GM21529 (cell line): ENCODE results near the gene UBXN10.
"Not testable (repeated sequence)": the region's sequence is repeated elsewhere in the genome, so short reads cannot be mapped to it uniquely, and the experiment has no call there.

ENCODE experiments used
- ATAC-seq: cut with Tn5 transposase; IDR thresholded peaks from one replicate; pipeline ENCODE4 v1.9.1; 2021; ENCODE audit not compliant: unreplicated experiment

Gene UBXN10

DNA sequence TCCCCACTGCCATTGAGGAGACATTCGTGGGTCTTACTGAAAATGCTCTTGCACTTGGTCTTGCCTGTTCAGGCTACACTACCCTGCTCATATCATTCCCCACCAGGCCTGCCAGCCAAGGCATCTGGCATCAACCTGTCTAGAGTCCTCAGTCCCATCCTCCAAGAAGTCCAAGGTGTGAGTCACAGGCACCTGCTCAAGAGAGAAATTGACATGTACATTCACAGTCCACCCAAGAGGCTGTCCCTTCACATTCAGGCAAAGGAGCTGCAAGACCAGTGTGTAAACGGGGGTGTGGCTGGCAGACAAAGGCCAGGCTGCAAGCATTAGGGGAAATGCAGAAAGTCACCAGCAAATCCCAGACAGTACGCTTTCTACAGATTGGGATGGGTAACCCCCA is 13.5 kb downstream of the UBXN10 start:
- ATAC-seq: no peak

DNA sequence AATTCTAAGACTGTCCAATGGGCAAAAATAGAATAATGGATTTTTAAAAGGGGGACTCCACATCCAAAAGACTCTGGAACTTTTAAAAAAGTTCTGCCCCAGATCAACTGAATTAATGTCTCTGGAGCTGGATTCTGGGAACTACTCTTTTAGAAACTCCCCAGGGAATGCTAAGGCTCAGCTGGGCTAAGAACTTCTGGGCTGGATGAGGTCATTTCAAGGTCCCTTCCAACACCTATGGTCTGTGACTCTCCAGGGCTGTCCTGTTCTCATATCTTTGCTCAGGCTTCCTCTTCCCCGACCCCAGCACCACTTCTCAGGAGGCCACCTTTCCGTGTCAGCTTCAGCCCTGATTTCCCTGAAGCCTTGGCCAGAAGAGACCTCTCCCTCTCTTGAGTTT is 13.9 kb downstream of the UBXN10 start:
- ATAC-seq: no peak

DNA sequence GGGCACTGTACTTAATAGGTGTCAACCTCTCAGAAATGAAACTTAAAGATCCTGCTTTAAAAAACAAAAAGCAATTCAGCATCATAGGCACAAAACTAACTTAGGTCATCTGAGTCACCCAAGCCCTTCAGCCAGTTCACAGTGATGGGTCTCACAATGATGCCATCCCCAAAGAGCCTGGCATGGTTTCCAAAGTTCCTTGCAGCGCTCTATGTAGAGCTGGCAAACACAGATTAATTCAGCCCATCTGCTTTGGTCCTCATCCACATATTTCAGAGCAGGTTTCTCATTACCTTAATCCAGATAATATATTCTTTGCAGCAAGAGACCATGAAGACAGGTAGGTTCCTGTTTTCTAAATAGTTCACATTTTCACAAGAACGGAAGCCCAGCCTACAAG is 15.1 kb downstream of the UBXN10 start:
- no peak for ATAC-seq

DNA sequence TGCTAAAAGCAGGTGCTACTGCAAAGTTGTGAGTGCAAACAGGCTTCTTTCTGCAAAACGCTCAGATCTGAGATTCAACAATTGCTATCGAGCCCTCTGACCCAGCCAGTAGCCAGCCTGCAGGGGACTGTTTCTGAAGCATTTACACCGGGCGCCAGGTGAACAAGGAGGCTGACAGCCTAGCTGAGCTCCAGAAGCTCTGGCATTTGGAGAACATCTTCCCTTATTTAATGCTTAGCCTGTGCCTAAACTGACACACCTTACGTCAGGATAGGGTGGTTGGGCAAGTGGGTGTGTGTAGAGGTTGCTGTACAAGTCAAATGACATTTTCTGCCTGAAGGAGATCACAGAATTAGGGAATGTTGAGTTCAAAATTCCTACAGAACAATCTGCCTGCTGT is 16.3 kb downstream of the UBXN10 start:
- ATAC-seq: no peak

DNA sequence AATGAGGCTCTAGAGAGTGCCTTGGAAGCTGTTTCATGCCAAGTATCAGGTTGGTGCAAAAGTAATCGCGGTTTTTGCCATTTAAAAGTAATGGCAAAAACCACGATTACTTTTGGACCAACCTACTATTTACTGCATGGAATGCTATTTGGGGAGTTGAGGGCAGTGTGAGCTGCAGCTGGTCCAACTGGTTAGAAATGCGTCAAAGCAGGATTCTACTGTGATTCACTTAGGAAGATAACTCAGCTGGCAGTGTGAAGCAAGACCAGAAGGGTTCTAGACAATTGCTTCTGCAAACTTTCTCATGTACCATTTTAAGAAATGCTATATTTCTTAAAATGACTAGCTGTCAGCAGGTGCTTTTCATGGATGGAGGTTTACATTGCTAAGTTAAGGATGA is 21.6 kb downstream of the UBXN10 start:
- no peak for ATAC-seq

DNA sequence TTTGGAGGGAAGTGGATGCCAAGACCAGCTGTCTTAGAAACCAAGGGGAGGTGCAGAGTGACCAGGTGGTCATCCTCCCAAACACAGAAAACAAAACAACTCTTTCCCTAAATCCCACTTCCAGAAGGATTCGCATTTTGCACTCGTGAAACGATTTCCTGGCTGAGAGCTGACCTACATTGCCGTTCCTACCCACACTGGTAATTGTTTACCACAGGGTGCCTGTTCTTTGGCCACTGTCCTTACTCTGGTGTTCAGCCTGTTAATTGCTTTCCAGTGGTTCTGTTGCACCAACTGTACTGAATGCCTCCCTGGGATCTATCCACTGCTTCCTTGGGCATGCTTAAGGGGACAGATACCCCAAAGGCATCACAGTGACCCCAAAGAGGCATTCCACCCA is 23.6 kb downstream of the UBXN10 start:
- ATAC-seq: no peak

DNA sequence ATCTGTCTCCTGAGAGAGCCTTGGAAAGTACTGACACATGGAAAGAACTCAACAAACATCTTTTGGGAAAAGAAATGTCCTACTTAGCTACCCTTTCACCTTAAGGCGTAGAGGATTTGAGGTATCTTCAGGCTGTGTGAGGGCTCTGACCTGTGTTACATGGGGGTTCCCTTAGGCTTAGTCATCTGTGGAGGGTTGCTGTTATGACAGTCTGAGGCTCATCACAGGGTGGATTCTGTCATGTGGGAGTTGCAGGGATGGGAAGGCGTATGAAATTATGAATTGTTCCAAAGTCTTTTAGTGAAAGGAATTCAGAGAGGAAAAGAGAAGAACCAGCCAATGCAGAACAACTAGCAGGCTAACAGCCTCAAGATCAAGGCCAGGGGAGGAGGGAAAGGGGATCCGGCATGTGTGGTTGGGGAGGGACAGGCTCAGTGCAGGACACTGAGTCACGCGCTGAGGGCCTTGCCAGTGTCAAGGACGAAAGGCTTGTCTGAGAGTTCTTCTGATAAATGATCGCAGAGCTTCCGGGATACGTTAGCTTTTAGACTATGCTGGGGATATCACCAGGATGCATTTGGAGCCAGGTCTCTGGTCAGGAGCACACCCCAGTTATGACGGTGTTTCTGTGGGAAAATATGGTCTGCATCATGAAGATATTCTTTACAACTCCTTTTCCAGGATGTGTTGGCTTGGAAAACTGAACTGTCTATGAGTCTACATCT is 25.0 kb downstream of the UBXN10 start:
- no peak for ATAC-seq

DNA sequence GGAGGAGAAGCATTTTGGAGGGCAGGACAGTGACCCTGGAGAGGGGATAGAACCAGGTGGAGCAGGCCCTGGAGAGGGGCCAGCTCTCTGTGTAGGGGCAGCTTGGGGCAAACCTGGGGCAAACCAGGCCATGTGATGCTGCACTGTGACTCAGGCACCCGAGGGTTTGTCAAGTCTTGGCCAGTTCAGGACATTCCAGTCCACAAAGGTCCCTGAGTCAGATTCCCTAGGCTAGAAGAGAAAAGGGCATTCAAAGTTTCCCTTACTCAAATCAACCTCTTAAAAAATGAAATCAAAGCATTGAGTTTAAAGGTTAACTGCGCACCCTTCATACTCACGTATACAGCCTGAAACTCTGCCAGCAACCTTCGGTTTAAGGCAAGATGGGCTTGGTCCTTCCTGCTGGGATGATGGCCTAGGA is 25.6 kb downstream of the UBXN10 start:
- no peak for ATAC-seq

DNA sequence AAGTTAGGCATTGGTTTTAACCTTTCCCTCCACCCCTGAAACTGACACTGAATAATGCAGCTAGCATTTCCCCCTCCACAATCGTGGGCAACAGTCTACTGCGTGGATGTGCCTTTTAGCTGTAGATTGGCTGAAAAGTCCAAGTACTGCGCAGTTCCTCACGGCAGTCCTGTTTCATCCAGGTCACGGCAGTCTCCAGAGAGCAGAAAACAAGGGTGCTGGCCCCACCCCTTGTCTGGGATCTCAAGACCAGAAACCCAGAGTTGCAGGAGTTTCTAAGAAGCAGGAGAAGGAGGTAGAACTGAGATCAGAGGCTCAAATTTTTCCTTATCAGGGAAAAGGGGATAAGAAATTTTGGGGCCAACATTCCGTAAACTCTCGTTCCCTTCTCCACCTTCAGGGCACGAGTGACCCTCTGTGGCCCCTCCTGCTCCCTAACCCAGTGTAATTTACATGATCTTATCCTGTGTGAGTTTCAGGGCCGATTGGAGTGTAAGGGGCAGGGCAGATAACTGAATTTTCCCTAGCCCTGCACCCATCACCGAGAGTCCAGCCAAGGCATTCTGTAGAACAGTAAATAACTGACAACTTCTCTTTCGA is 26.3 kb downstream of the UBXN10 start:
- ATAC-seq: no peak

DNA sequence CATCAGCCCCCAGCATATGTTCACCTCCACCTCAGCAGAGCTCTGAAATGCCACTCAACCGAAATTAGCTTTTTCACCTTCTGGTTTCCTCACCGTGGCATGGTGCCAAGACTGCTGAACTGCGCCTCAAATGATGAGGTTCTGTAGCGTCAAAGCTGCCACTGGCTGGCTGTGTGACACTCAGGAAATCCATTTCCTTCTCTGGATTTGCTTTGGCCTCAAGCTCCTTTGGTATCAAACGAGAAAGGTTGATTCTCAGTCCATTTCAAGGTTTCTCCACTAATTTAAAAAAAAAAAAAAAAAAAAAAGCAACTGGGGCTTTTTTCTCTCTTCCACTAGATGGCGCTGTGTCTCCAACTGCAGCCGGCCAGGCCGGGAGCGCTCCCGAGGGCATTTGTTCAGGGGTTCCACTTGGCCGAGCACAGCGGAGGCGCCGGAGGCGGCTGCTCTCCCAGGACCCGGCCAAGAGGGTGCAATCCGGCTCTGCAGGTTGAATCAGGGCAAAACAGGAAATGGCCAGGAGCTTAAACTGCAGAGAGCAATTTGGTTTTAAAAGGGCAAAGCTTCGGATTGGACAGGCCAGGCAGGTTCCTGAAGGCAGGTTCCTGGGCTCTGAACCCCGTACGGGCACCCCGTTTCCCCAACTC is 26.9 kb downstream of the UBXN10 start:
- no peak for ATAC-seq

DNA sequence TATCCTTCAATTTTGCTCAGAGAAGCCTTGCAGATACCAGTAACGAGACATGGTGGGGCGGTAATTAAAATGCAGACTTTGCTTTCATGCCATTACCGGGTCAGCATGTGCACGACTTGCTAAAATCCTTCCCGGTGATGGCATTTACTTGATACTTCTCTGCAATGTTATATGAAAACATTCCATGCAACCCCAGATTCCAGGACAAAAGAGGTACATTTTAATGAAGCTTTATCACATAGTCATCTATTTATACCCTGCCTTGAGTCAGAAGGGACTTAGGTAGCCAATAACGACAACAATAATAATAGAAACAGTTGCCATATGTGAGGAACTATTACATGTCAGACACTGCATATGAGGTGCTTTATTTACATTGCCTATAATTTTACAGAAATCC is 29.8 kb downstream of the UBXN10 start:
- no peak for ATAC-seq

DNA sequence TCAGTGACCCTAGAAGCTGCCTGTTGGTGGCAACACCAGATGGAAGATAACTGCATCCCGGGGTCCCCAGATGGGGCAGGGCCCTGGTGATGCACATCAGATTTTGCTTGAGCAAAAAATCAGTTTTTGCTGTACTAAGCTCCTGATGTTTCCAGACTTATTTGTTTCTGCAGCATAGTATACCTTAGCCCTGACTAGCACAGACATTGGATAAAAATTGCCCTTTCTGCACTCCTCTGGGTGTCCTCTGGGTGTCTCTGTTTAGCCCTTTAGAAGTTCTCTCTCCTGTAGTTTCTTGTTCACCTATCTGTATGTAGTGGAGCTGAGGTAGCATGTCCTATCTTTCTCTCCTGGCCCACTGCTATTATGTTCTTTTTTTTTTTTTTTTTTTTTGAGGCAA is 30.7 kb downstream of the UBXN10 start:
- ATAC-seq: peak; percentile 40

DNA sequence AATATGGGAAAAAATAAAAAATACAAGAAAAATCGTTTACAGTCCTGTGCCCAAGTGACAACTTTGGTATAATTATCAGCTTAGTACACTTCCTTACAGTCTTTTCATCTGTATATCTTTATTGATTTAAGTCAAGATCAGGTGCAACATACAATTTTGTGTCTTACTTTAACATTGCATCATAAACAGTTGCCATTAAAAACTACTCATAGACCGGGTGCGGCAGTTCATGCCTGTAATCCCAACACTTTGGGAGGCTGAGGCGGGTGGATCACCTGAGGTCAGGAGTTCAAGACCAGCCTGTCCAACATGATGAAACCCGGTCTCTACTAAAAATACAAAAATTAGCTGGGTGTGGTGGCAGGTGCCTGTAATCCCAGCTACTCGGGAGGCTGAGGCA is 33.2 kb downstream of the UBXN10 start:
- not testable (repeated sequence) for ATAC-seq

DNA sequence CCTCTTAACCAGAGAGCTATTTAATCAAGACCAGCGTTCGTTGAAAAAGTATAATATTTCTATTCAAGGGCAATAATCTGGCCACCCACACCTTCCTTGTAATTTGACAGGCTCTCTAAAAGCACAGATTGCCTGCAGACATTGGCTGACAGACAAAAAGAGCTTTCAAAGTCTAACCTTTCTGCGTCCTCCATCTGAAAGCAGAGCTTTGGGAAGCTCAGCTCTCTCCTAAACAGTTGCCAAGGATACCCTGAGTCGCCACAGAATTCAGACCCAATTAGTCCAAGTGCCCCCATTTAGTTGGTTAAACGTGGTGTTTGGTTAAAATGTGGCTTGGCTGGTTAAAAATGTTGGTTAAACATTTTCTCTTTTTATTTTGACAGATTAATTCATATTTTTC is 34.1 kb downstream of the UBXN10 start:
- no peak for ATAC-seq

DNA sequence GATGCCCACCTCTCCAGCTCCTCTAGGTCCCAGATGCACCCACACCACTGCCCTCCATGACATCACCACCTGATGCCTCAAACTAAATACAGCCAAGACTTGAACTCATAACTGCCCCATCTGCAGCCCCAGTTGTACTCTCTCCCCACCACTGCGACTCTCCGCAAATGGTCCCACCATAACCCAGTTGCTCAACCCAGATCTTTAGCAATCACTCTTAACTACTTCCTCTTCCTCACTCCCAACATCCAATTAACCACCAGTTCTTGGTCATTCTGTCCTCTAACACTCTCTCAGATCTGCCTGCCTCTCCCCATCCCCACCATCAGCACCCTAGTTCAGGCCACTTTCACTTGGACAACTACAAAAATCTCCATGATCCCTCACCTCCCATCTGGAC is 37.2 kb downstream of the UBXN10 start:
- ATAC-seq: no peak

DNA sequence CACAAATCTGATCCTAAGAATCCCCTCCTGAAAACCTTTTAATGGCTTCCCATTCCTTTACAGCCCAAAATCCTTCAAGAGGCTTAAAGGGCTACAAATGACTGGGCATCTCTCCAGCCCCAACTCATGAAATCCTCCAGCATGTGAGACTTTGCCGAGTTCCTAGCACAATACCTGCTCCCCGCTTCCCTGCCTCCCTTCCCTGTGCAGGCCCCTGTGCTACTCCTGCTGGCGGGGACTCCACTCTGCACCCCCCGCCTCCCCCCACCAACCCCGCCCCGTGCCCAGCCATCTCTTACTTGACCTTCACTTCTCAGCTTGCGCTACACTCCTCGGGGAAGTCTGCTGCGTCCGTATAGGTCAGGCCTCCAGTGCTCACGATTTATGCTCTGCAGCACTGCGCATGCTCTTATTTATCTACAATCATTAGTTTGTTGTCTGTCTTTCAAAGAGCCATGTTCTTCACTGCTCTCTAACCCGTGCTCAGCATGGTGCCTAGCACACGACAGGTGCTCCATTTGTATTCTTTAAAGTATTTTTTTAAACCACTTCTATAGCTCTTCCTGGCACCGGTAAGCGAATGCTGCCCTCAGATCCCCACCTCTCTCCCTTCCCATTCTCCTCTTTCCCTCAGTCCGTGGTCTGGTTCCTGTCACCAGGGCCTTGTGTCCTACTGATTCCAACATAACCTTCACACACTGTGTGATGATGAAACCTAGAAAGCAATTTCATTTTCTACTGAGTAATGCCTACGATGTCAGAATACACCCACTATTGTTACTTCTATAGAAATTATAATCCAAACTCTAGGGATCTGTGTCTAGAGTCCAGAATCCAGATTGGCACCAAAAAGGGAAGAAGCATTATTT is 37.9 kb downstream of the UBXN10 start:
- ATAC-seq: no peak

DNA sequence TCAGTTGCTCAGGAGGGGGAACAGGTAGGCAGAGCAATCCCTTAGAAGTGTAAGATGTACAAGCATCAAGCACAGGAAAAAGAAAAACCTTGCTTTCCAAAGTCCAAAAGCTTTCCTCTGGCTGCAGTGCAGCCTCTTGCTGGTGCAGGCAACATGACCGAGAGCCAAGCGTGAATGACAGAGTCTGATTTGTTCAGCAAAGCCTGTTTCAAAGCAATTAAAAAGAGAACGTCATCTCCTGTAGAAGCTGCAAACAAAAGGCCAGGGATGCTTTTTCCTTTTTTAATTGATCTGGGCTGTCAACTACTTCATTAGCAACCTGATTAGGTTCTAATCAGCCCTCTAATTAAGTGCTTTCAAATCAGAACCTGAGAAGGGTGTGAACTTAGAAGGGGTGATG is 38.6 kb downstream of the UBXN10 start:
- no peak for ATAC-seq

DNA sequence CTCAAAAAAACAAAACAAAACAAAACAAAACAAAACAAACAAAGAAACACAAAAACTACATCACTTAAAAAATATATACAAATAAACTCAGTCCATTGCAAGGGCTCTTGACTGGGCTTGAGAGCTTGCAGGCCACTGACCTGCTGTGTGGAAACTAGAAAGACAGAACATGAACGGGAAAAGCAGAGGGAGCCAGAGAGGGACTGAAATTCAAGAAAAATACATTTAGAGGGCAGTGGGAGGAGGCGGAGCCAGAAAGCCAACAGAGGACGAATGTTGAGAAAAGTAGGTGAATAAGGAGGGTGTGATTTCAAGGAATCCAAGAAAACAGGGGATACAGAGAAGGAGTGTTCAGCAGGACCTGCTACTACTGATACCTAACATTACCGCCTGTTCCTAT is 41.8 kb downstream of the UBXN10 start:
- no peak for ATAC-seq

DNA sequence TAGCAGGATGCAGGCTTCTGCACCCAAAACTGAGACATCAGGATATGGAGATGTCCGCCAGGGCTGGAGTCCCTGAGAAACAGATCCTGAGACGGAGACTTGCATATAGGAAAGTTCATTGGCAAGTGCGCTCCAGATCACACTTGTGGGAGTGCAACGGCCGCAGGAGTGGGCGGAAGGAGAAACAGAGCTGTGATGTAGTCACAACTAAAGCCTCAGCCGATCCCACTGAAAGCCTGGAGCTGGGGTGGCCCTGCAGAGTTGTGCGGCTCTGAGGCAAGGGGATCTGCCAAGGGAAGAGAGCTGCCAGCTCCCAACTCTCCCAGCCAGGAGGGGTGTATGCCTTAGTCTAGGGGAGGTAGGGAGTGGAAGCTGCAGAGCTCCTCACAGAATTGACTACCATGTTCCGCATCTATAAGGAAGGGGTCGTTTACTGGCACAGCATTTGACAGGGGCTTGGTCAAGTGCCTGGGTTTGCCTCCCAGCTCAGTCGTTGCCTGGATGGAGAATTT is 42.5 kb downstream of the UBXN10 start:
- no peak for ATAC-seq

DNA sequence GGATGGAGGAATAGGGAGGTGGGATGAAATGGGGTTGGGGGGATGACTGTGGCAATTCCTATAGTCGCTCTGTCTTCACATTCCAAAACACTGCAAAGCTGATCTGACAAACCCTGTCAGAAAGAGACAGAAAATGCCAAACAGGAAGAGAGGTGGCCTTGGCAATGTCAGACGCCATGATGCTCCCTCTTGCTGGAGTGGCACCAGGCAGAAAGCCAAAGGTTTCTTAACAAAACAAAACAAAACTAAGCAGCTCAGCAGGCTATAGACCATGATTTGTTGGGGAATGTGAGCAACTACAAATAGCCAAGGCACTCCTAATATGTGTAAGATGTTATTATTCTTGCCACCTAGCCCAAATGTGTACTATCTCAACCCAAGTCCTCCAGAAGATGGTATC is 43.3 kb downstream of the UBXN10 start:
- no peak for ATAC-seq

DNA sequence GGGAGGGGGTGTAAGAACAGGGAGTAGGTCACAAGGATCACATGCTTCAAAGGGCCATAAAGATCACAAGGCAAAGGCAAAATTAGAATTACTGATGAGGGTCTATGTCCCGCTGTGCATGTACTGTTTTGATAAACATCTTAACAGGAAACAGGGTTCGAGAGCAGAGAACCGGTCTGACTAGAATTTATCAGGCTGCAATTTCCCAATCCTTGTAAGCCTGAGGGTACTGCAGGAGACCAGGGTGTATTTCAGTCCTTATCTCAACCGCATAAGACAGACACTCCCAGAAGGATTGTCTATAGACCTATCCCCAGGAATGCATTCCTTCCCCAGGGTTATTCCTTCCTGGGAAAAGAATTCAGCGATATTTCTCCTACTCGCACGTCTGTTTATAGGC is 46.7 kb downstream of the UBXN10 start:
- ATAC-seq: not testable (repeated sequence)
